Activated T-cell treated with anti-CD3 and anti-CD28 coated beads for 48 hours (primary cell): ENCODE measurements around the gene DTD2.
"Not testable (repeated sequence)": the region's sequence is repeated elsewhere in the genome, so short reads cannot be mapped to it uniquely, and the experiment has no call there.

Source experiments
- DNase-seq: peaks from one replicate; pipeline ENCODE4 v3.0.0-alpha.2; 2020; ENCODE audit warnings: low read depth

Gene DTD2

DNA sequence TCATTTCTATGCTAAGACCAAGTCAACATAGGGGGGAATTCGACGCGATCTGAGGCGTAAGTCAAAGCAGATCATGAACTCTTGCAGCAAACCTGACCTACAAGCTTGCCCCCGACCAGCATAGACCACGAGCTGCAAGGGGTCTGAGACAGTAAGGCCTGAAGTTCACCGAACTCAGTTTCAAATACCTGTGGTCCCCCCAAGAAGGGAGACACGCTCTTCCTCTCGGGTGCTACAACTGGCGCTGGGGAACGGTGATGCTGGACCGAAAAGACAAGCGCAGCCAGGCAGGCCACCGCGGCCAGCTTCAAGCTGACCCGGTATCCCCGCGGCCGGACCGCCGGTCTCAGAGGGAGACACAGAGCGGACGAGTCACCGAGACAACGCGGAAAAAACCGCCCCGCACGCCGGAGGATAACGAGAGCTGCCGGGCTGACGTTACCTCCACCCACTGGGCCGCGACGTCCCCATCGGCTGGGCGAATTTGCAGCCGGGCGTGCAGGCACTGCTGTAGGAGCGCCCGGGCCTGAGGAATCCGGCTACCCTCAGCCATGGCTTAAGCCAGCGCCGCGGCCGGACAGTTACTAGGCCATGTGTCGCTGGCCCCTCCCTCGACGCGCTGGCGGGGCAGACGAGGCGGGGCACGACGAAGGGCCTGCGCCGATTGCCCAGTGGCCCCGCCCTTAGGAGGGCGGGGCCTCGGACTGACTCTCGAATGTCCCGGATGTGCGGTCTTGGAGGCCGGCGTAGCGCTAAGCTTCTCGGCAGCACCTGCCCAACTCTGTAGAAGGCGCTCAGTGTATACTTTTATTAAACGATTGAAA is at the start of gene DTD2:
TSS of gene DTD2 (minus strand) at position 666 of the 824 bp plus-strand sequence. CDS start at position 553, 113 bp downstream.
- DNase-seq, result peak; percentile 92

DNA sequence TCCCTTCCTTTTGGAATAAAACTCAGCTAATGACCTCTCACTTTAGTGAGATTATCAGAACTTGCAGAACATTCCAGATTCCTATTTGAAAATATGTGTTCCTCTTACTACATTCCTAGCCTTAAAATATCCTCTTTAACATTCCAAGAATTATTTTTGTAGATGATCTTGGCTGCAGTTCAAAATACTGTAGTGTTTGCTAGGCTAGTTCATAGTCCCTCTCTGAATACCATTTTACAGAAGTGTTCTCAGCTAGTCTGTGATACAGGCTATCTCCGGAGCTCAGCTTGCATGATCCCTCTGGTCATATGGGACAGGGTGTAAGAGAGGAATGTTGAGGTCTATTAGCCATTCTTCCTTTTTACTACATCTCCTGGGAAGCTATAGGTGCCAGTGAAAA is 48.1 kb upstream of the DTD2 start:
- DNase-seq, result no peak

DNA sequence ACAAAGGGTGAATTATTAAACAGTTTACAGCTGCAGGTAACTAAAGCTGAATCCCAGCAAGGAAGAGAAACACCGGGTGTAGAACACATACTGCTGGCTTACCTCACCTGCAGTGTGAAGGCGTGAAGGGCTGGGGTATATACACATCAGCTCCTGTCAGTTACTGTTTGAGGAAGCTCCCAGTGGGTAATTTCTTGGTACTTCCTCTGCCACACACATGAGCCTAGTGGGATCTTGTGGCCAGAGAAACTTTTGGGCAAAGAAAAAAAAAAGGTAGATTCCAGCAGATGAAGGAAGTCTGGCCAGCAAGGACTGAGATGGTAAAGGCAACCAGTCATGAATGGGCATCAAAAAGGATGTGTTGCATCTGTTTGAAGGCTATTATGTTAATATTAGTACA is 44.6 kb upstream of the DTD2 start:
- no peak for DNase-seq

DNA sequence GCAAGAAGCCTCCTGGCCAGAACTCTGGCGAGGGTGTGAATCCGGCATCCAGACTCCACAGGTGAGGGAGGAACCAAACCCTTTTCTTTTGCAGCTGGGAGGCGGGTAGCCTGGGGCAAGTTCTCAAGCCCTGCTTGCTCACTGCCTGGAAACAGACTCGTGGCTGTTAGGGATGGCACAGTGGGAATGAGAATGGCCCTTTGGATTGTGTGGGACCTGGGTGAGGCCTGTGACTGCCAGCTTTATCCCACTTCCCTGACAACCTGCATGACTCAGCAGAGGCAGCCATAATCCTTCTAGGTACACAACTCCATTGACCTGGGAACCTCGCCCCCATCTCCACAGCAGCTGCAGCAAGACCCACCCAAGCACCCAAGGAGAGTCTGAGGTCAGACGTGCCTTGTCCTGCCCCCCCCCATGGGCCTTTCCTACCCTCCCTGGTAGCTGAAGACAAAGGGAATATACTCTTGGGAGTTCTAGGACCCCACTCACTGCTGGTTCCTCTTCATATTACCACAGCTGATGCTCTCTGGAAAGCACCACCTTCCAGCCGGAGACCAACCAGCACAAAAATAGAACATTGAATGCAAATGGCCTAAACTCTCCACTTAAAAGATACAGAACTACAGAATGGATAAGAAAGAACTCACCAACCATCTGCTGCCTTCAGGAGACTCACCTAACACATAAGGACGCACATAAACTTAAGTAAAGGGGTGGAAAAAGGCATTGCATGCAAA is 35.6 kb upstream of the DTD2 start:
- no peak for DNase-seq

DNA sequence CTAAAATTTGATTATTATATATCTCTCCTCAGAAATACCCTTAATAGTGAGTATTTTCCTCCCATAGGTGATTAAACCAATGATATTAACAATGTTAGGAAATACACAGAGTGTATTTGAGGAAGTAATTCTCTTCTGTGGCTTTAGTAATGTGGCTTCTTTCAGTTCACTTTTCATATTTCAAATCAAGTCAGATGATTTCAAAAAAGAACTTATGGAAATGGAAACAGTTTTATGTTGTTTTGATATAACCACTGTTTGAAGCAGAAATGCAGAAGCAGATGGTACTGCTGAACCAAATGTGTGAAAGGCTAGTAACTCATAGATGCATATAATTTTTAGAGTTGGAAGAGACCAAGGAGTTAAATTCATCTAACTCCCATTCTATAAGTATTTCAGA is 32.4 kb upstream of the DTD2 start:
- no peak for DNase-seq

DNA sequence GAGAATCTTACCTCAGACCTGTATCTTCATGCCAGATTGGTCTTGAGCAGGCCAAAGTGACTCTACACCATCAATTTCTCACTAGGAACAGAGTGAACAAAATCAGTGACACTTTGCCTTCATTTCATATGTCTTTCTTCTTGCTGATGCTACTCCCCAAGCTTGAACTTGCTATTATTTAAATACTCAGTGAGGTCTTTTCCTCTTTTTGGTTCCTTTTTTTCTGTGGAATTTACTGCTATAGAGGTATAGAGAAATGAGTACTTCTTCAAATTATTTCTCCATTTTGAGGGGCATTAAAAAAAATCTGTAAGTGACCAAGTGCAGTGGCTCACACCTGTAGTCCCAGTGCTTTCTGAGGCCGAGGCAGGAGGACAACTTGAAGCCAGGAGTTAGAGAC is 30.6 kb upstream of the DTD2 start, which contains the start of gene GPR33:
TSS of gene GPR33 (minus strand) at position 154 of the 400 bp plus-strand sequence. CDS start 4,074 bp downstream, outside the sequence.
- DNase-seq, result no peak

DNA sequence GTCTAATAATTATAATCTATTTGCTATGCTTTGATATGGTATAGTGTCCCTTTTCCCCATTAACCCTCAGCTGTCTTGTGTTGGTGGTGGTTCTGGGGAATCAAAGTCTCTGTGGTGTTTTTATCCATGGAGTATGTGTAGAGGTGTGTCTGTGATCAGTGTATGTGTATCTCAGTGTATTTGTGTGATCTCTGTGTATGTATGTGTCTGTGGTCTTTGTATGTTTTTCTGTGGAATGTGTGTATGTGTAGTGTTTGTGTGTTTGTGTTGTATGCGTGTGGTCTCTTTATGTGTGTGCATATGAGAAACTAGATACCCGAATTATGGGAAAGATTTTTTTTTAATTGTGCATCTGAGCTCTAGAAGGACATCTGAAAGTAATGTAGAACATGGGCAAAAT is 29.5 kb upstream of the DTD2 start:
- DNase-seq, result no peak

DNA sequence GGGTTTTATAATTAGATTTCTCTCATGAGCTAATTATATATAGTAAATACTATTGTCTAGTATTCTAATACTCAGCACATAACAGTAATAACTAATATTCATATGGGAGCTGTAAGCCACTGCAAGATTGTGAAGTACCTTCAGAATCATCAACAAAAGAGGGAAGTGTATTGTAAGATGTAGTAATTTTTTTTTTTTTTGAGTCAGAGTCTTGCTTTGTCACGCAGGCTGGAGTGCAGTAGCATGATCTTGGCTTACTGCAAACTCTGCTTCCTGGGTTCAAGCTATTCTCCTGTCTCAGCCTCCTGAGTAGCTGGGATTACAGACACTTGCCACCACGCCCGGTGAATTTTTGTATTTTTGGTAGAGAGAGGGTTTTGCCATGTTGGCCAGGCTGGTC is 27.4 kb upstream of the DTD2 start:
- DNase-seq, result no peak

DNA sequence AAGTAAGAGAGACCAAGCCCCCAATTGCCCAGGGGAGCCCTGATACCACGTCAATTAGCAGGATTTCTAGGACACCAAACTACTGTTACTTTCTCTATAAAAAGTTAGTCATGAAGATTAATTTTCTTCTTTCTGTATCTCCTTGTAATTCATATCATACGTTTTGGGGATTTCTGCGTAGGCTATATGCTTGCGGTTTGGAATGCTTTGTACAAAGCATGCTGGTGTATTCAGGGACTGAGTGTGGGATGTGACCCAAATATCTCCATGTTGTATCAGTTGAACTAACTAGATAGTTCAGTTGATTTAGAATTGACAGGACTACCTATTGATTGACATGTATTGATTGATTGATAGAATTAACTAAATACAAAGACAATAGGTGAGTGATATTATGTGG is 22.9 kb upstream of the DTD2 start:
- no peak for DNase-seq

DNA sequence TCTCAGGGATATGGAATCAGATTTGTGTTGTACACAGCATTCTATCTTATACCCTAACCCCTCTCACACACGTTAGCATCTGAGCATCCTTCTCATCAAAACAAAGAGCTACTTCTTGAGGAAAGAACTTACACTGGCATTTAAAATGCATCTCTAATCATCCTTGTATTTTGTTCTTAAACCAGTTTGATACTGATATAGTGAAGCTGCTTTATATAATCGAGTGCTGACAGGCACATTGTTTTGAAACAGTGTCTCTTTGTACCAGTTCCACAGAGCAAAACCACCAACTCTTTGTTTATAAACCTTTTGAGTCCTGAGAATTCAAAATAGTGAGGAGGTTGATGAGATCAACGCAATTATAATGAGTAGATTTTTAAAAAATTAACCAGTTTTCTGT is 21.7 kb upstream of the DTD2 start:
- DNase-seq, result no peak

DNA sequence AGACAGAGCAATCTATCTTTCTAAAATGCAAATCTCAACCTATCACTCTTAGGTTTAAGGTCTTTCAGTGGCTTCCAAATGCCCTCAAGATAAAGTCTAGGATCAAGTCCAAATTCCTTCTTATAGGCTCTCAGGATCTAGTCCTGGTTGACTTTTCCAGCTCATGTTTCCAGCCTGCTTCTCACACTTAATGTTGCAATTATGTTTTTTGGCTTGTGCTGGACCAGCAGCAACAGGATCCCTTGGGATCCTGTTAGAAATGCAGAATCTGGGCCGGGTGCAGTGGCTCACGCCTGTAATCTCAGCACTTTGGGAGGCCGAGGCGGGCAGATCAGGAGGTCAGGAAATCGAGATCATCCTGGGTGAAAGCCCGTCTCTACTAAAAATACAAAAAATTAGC is 19.9 kb upstream of the DTD2 start:
- DNase-seq, result no peak

DNA sequence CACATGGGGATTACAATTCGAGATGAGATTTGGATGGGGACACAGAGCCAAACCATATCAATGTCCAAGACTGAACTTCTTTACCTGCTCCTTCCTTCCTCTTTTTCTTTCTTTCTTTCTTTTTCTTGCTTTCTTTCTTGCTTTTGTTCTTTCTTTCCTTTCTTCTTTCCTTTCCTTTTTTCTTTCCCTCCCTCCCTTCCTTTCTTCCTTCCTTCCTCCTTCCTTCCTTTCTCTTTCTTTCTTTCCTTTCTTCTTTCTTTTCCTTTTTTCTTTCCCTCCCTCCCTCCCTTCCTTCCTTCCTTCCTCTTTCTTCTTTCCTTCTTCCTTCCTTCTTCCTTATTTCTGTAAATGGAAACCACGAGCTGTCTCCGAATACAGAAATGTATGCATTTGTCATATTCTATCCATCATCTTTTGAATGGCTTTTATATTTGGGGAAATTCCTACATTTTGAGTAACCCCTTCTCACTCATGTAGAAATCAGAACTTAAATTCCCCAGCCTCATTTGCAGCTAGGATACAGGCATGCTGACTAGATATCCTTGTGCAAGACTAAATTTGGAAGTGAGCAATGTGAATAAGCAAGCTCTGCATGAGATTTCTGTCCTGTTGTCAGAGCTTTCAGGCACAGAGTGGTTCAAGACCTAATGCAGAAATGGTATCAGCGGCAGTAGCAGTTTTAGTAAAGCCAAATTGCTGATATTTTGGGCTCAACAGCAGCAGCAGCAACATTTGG is 19.0 kb upstream of the DTD2 start:
- DNase-seq, result no peak

DNA sequence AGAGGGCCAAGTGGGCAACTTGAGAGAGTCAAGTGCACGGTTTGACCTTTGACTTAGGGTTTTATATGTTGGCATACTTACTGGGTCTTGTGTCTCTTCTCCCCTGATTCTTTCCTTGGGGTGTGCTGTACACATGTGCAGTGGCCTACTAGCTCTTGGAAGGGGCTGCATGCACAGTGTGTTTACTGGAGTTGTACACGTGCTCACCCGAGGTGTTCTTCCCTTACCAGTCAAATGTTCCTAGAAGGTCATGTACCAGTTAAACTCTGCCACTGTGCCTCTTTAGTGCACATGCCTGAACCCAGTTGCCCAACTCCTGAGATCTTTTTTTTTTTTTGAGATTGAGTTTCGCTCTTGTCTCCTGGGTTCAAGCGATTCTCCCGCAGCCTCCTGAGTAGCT is 9.2 kb upstream of the DTD2 start:
- no peak for DNase-seq

DNA sequence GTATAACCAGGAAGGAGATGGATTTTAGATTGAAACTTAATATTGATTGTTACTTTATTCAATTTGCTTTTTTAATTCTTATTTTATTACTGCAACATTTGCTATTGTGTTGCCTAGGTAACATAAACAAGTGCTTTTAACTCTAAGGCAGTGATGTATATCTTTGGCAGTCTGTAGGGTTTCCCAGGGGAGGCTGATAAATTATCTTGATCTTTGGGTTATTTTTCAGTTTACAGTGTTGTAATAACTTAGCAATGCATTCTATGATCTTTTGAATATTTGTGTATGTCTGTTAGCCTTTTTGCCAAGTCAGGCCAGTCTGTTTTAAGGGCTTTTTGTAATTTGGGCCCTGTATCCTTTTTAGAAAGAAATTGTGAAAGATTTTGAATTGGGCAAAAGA is 7.8 kb upstream of the DTD2 start:
- DNase-seq, result no peak

DNA sequence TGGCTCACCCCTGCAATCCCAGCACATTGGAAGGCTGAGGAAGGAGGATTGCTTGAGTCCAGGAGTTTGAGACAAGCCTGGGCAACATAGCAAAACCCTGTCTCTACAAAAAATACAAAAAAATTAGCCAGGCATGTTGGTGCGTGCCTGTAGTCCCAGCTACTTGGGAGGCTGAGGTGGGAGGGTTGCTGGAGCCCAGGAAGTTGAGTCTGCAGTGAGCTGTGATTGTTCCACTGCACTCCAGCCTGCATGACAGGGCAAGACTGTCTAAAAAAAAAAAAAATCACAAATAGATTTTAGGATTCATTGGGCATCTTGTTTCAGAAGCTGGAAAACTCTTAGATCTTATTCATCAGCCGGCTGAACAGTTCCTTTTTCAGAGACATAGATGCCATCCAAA is 5.1 kb upstream of the DTD2 start:
- not testable (repeated sequence) for DNase-seq

DNA sequence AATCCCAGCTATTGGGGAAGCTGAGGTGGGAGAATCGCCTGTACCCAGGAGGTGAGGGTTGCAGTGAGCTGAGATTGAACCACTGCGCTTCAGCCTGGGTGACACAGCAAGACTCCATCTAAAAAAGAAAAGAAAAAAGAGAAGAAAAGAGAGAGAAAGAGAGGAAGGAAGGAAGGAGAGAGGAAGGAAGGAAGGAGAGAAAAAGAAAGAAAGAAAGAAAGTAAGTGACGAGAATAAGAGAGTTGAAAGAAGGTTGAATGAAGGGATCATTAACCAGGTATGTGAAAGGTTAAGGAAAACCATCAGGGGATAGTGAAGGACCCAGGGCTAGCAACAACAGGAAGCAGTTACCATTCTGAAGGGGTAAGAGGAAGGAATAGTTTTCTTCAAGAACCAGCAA is 4.2 kb upstream of the DTD2 start:
- DNase-seq, result no peak

DNA sequence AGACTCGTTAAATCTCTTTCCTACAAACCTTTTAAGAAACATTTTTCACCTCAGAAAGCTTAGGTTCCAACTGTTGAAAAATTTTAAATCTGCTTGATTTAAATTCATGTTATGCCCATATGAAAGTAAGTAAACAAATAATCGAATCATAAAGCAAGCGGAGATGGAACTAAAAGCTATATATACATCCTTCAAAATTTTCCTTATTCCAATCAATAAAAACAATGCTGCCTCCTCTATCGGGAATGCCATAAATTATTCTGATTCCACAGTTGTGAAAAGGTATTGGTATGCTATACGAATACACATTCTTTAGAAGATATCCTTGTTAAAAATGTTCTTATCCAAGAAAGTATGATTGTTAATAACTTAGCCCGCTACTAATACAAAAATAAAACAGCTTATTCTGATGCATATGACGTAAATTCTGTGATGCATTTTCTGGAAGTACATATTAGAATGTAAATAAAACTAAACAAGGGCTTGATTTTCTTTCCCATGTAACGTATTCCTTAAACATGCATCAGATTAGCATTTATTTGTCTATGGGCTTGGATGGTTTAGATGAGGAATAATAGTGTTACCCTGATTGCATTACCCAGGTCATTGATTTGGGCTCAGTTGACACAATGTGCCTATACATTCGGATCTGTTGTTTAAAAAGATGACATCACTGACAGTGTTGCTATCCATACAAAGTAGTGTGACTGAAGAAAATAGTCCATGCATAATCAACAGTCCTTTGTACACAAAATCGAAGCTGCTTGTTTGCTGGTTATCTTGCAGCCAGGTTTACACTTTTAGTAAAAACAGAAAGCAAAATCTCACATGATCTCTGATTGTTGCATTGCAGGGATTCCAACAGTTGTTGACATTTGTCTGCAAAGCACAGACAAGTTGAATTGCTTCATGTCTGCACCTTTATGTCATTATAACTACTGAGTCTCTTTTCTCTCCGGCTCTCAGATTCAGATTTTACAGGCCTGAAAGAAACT is 656 bp upstream of the DTD2 start:
- no peak for DNase-seq

DNA sequence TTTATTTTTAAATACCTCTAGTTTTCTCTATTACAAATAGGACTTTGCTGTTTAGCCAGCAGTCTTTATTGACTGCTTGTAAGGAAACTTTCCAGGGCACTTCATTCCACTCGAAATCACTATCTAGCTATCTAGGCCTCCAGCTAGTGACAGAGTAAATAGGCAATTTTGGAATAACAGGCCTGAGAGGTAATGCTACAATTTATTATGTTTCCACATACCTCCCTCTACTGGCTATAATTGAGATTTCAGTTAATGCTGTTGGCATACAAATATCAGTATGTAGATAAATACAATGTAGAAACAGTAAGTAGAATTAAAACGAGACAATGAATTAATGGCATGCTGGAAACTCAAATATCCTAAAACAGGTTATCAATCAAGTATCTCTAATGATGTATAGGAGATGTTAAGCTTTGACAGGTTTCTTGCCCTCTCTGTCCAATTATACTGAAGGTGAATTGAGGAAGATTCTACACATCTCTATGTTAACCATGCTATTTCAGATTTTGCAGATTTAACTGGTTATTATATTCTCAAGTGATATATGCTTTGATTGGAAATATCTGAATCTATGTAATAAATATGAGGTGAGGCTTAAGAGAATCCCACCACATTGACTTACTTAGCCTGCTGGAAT is 7.2 kb downstream of the DTD2 start:
- no peak for DNase-seq

DNA sequence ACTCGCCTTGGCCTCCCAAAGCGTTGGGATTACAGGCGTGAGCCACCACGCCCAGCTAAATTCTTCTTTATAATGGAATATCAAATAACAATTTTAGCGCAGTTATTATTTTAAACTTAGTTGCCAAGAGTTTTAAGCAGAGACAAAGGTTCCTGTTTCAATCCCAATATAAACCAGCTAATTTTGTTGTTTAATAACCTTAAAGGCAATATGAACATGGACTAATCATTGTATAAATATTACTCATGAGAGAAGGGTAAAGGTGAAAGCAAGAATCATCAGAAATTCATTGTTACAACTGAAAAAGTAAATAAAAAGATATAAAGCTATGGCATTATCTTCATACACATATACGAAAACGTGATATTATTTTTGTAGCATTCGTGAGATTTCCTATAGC is 8.2 kb downstream of the DTD2 start:
- DNase-seq, result no peak

DNA sequence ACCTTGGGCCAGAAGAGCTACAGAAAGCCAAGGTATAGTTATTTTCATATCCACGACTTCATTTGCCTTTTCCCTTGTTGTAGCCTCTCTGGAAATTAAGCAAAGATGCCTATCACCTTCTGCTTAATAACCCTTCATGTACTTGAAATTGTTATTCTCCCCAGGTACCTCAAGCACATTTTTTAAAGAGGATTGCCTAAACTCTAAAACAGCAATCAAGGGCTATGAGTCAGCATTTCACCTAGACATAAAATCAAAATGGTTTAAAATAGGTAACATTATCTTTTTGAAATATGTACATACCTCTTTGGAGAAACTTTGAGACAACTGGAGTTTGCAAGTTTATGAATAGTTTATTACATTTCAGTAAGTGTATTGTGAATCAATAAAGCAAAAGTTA is 11.6 kb downstream of the DTD2 start:
- DNase-seq, result no peak

DNA sequence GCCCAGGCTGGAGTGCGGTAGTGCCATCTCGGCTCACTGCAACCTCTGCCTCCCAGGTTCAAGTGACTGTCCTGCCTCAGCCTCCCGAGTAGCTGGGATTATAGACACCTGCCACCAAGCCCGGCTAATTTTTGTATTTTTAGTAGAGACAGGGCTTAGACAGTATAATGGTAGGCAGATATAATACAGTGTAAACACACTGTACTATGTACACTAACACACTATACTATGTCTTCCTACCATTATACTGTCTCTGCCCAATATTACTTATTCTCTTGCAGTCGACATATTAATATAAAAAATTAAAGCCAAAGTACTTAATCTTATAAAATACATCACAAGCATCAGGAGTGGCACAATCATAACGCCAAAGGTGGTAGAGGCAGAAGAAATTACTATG is 15.0 kb downstream of the DTD2 start:
- DNase-seq, result no peak
